ENCODE measurements around the gene PSMD14. TPM values are rescaled to one million over a fixed set of nuclear protein-coding genes. Genes with fewer than 3 reads are reported as not detected.

Gene PSMD14
- total RNA-seq, 1 experiment from 2014 or later: 118 TPM

GRCh38 chr2:161438598-161438997 lies 130.4 kb downstream of the PSMD14 start:
- H3K79me2 ChIP-seq (ENCODE audit: insufficient read depth, low read length): no peaks in the 10 kb centered on the region
- H3K27me3 ChIP-seq (ENCODE audit: insufficient read depth, low read length): no peaks in the 10 kb centered on the region
- no peak overlapping the region for H3K4me3 ChIP-seq (replicated peaks in 1 of 2; ENCODE audit: low read depth in 1 of 2, low read length in 2 of 2)
- no peak overlapping the region for H3K27ac ChIP-seq (ENCODE audit: low read depth, low read length)
- no peaks in the 10 kb centered on the region for H4K20me1 ChIP-seq (ENCODE audit: insufficient read depth)
- ATAC-seq (no peak), DNase-seq (ENCODE audit: low read depth, low spot score) (no peak)
- CTCF ChIA-PET: no interaction called here
- POLR2A ChIA-PET: no interaction called here
- TF ChIP-seq YY1 (IDR thresholded peaks at IDR 0.05; ENCODE audit: extremely low read depth, insufficient replicate concordance, low read depth, low read length) (no peak), REST (IDR thresholded peaks at IDR 0.05; ENCODE audit: low read depth) (no peak), TCF7L2 (IDR thresholded peaks at IDR 0.05; ENCODE audit: borderline replicate concordance, extremely low read depth, insufficient read depth, insufficient read length) (no peak), ZFX (IDR thresholded peaks at IDR 0.05) (no peak), POLR2AphosphoS5 (IDR thresholded peaks at IDR 0.05; ENCODE audit: low read depth, low read length) (no peak), ZBTB33 (IDR thresholded peaks at IDR 0.05; ENCODE audit: extremely low read depth, insufficient replicate concordance, low read length) (no peak)
- H3K9ac ChIP-seq (ENCODE audit: low read length): no peak overlapping the region
- no peak overlapping the region for H3K4me2 ChIP-seq (ENCODE audit: low read length)
- H2AFZ ChIP-seq (ENCODE audit: low read depth, low read length, poor library complexity, severe bottlenecking): no peak overlapping the region
- no peaks in the 10 kb centered on the region for H3K36me3 ChIP-seq (ENCODE audit: control insufficient read depth in 1 of 2, insufficient read depth in 2 of 2, low read length in 2 of 2)
- no peaks in the 10 kb centered on the region for H3K9me3 ChIP-seq (ENCODE audit: control insufficient read depth in 1 of 2, insufficient read depth in 1 of 2, low read depth in 1 of 2, low read length in 2 of 2)
- no peaks in the 10 kb centered on the region for H3K9me2 ChIP-seq (ENCODE audit: insufficient read depth)
- RAD21 ChIA-PET (ENCODE audit: low non-redundant PET in 1 of 2, low total read pairs in 2 of 2, uncharacterized antibody in 2 of 2, unreplicated experiment in 2 of 2): no interaction called here
- H3K4me1 ChIP-seq (ENCODE audit: control insufficient read depth in 1 of 2, insufficient read depth in 2 of 2, low read length in 2 of 2): no peaks in the 10 kb centered on the region
- intact Hi-C loops (cut with micrococcal nuclease): no loop called here
- BruUV-seq (replicated peaks): no TSS peak

Data from HCT116 (cell line).